ENCODE results near the gene HES7.

Gene HES7

GRCh38 chr17:8128125-8128784 lies 4.3 kb upstream of the HES7 start:
- TF ChIP-seq CTCF (IDR thresholded peaks at IDR 0.05): no peak
- H3K4me1 ChIP-seq (ENCODE audit: control insufficient read depth in 1 of 2, insufficient read depth in 1 of 2, low read depth in 1 of 2, low read length in 1 of 2): peaks cover 39 to 43% of the 10 kb centered on the region in 2 experiments
- no peak overlapping the region for H3K4me3 ChIP-seq (ENCODE audit: low read depth in 1 of 2, low read length in 1 of 2)
- peaks cover 93% of the 10 kb centered on the region for H3K27me3 ChIP-seq
- H3K36me3 ChIP-seq: no peaks in the 10 kb centered on the region
- no peak overlapping the region for H3K27ac ChIP-seq
- no peaks in the 10 kb centered on the region for H3K9me3 ChIP-seq

- H3K4me3 ChIP-seq (ENCODE audit: low read depth in 1 of 2, low read length in 1 of 2): peak overlapping the region; percentile 24 to 49
- TF ChIP-seq CTCF (IDR thresholded peaks at IDR 0.05): no peak
- H3K27ac ChIP-seq: no peak overlapping the region
- H3K36me3 ChIP-seq: no peaks in the 10 kb centered on the region
- H3K9me3 ChIP-seq: no peaks in the 10 kb centered on the region
- peaks cover 100% of the 10 kb centered on the region for H3K27me3 ChIP-seq
- H3K4me1 ChIP-seq (ENCODE audit: control insufficient read depth in 1 of 2, insufficient read depth in 1 of 2, low read depth in 1 of 2, low read length in 1 of 2): peaks cover 55 to 60% of the 10 kb centered on the region in 2 experiments
Observed at GRCh38 chr17:8126491-8127066, 2.7 kb upstream of the HES7 start.

- H3K36me3 ChIP-seq: no peaks in the 10 kb centered on the region
- H3K27ac ChIP-seq: no peak overlapping the region
- peaks cover 60 to 65% of the 10 kb centered on the region in 2 experiments for H3K4me1 ChIP-seq (ENCODE audit: control insufficient read depth in 1 of 2, insufficient read depth in 1 of 2, low read depth in 1 of 2, low read length in 1 of 2)
Observed at GRCh38 chr17:8125947-8126490, 2.1 kb upstream of the HES7 start.

GRCh38 chr17:8125154-8125946 lies 1.4 kb upstream of the HES7 start:
- H3K9me3 ChIP-seq: no peaks in the 10 kb centered on the region
- H3K4me1 ChIP-seq (ENCODE audit: control insufficient read depth in 1 of 2, insufficient read depth in 1 of 2, low read depth in 1 of 2, low read length in 1 of 2): peaks cover 66 to 72% of the 10 kb centered on the region in 2 experiments
- TF ChIP-seq CTCF (IDR thresholded peaks at IDR 0.05): no peak
- peak overlapping the region; percentile 24 to 49 for H3K4me3 ChIP-seq (ENCODE audit: low read depth in 1 of 2, low read length in 1 of 2)
- H3K27ac ChIP-seq: no peak overlapping the region
- peaks cover 100% of the 10 kb centered on the region for H3K27me3 ChIP-seq
- no peaks in the 10 kb centered on the region for H3K36me3 ChIP-seq

More at GRCh38 chr17:8125947-8126490, 2.1 kb upstream of the HES7 start:
- H3K27me3 ChIP-seq: peaks cover 100% of the 10 kb centered on the region
- no peak for TF ChIP-seq CTCF (IDR thresholded peaks at IDR 0.05)
- H3K9me3 ChIP-seq: no peaks in the 10 kb centered on the region
- H3K4me3 ChIP-seq (ENCODE audit: low read depth in 1 of 2, low read length in 1 of 2): peak overlapping the region; percentile 24 to 49

GRCh38 chr17:8124350-8125153 lies 646 bp upstream of the HES7 start:
- Histone ChIP-seq H3K36me3 (no peaks in the 10 kb centered on the region), H3K27me3 (peaks cover 100% of the 10 kb centered on the region), H3K4me3 (ENCODE audit: low read depth in 1 of 2, low read length in 1 of 2) (peak overlapping the region in 1 of 2 experiments; percentile 60), H3K9me3 (no peaks in the 10 kb centered on the region), H3K27ac (no peak overlapping the region), H3K4me1 (ENCODE audit: control insufficient read depth in 1 of 2, insufficient read depth in 1 of 2, low read depth in 1 of 2, low read length in 1 of 2) (peaks cover 74 to 80% of the 10 kb centered on the region in 2 experiments)
- no peak for TF ChIP-seq CTCF (IDR thresholded peaks at IDR 0.05)
